ENCODE data around the gene GPHN.
A peak's percentile ranks its signal among the peaks of the same experiment; 100 is the strongest.
"Not testable (repeated sequence)": the region's sequence is repeated elsewhere in the genome, so short reads cannot be mapped to it uniquely, and the experiment has no call there.

The GPHN gene

GRCh38 chr14:66575939-66576338 is 68.0 kb downstream of the GPHN start:
- Histone ChIP-seq H3K9me3 (ENCODE audit: control insufficient read depth in 1 of 2, low read length in 2 of 2) (peaks cover 21 to 50% of the 10 kb centered on the region in 2 donors), H3K36me3 (ENCODE audit: control insufficient read depth in 1 of 2, insufficient read depth in 2 of 2, low read length in 2 of 2) (no peaks in the 10 kb centered on the region), H3K27me3 (ENCODE audit: control insufficient read depth in 1 of 2, insufficient read depth in 2 of 2, low read length in 2 of 2) (no peaks in the 10 kb centered on the region), H3K4me1 (ENCODE audit: control insufficient read depth in 1 of 2, insufficient read depth in 2 of 2, low read length in 2 of 2) (no peaks in the 10 kb centered on the region), H3K27ac (ENCODE audit: low read depth, low read length) (no peak overlapping the region), H3K9ac (ENCODE audit: low read depth in 1 of 2, low read length in 2 of 2) (no peak overlapping the region), H3K4me3 (ENCODE audit: low read depth in 1 of 2, low read length in 2 of 2) (no peak overlapping the region)

GRCh38 chr14:66587753-66588152 is 79.8 kb downstream of the GPHN start:
- H3K27ac ChIP-seq (ENCODE audit: low read depth, low read length); H3K27me3 ChIP-seq (ENCODE audit: control insufficient read depth in 1 of 2, insufficient read depth in 2 of 2, low read length in 2 of 2); H3K9me3 ChIP-seq (ENCODE audit: control insufficient read depth in 1 of 2, low read length in 2 of 2); H3K4me3 ChIP-seq (ENCODE audit: low read depth in 1 of 2, low read length in 2 of 2); H3K36me3 ChIP-seq (ENCODE audit: control insufficient read depth in 1 of 2, insufficient read depth in 2 of 2, low read length in 2 of 2); H3K9ac ChIP-seq (ENCODE audit: low read depth in 1 of 2, low read length in 2 of 2); H3K4me1 ChIP-seq (ENCODE audit: control insufficient read depth in 1 of 2, insufficient read depth in 2 of 2, low read length in 2 of 2): not testable (repeated sequence)

GRCh38 chr14:66595394-66595793 is 87.4 kb downstream of the GPHN start:
- Histone ChIP-seq H3K27me3 (ENCODE audit: control insufficient read depth in 1 of 2, insufficient read depth in 2 of 2, low read length in 2 of 2) (no peaks in the 10 kb centered on the region), H3K9me3 (ENCODE audit: control insufficient read depth in 1 of 2, low read length in 2 of 2) (peaks cover 2 to 4% of the 10 kb centered on the region in 2 donors), H3K4me3 (ENCODE audit: low read depth in 1 of 2, low read length in 2 of 2) (no peak overlapping the region), H3K4me1 (ENCODE audit: control insufficient read depth in 1 of 2, insufficient read depth in 2 of 2, low read length in 2 of 2) (no peaks in the 10 kb centered on the region), H3K27ac (ENCODE audit: low read depth, low read length) (no peak overlapping the region), H3K9ac (ENCODE audit: low read depth in 1 of 2, low read length in 2 of 2) (no peak overlapping the region), H3K36me3 (ENCODE audit: control insufficient read depth in 1 of 2, insufficient read depth in 2 of 2, low read length in 2 of 2) (no peaks in the 10 kb centered on the region)

GRCh38 chr14:66596241-66596985 is 88.5 kb downstream of the GPHN start:
- H3K36me3 ChIP-seq (ENCODE audit: control insufficient read depth in 1 of 2, insufficient read depth in 2 of 2, low read length in 2 of 2) = no peaks in the 10 kb centered on the region

GRCh38 chr14:66600416-66600815 is 92.5 kb downstream of the GPHN start:
- Histone ChIP-seq H3K27ac (ENCODE audit: low read depth, low read length) (no peak overlapping the region), H3K36me3 (ENCODE audit: control insufficient read depth in 1 of 2, insufficient read depth in 2 of 2, low read length in 2 of 2) (no peaks in the 10 kb centered on the region), H3K4me3 (ENCODE audit: low read depth in 1 of 2, low read length in 2 of 2) (no peak overlapping the region), H3K9ac (ENCODE audit: low read depth in 1 of 2, low read length in 2 of 2) (no peak overlapping the region), H3K9me3 (ENCODE audit: control insufficient read depth in 1 of 2, low read length in 2 of 2) (no peaks in the 10 kb centered on the region), H3K27me3 (ENCODE audit: control insufficient read depth in 1 of 2, insufficient read depth in 2 of 2, low read length in 2 of 2) (no peaks in the 10 kb centered on the region), H3K4me1 (ENCODE audit: control insufficient read depth in 1 of 2, insufficient read depth in 2 of 2, low read length in 2 of 2) (peaks cover 3 to 6% of the 10 kb centered on the region in 2 donors)

More at GRCh38 chr14:66596241-66596985, 88.5 kb downstream of the GPHN start:
- H3K9me3 ChIP-seq (ENCODE audit: control insufficient read depth in 1 of 2, low read length in 2 of 2) = peaks cover 2 to 4% of the 10 kb centered on the region in 2 donors
- H3K27me3 ChIP-seq (ENCODE audit: control insufficient read depth in 1 of 2, insufficient read depth in 2 of 2, low read length in 2 of 2) = no peaks in the 10 kb centered on the region
- no peak overlapping the region for H3K27ac ChIP-seq (ENCODE audit: low read depth, low read length)
- H3K4me3 ChIP-seq (ENCODE audit: low read depth in 1 of 2, low read length in 2 of 2) = no peak overlapping the region
- no peak overlapping the region for H3K9ac ChIP-seq (ENCODE audit: low read depth in 1 of 2, low read length in 2 of 2)
- no peaks in the 10 kb centered on the region for H3K4me1 ChIP-seq (ENCODE audit: control insufficient read depth in 1 of 2, insufficient read depth in 2 of 2, low read length in 2 of 2)

- Histone ChIP-seq H3K27me3 (ENCODE audit: control insufficient read depth in 1 of 2, insufficient read depth in 2 of 2, low read length in 2 of 2) (no peaks in the 10 kb centered on the region), H3K4me1 (ENCODE audit: control insufficient read depth in 1 of 2, insufficient read depth in 2 of 2, low read length in 2 of 2) (peaks cover 3 to 6% of the 10 kb centered on the region in 2 donors), H3K36me3 (ENCODE audit: control insufficient read depth in 1 of 2, insufficient read depth in 2 of 2, low read length in 2 of 2) (no peaks in the 10 kb centered on the region), H3K27ac (ENCODE audit: low read depth, low read length) (no peak overlapping the region), H3K9ac (ENCODE audit: low read depth in 1 of 2, low read length in 2 of 2) (no peak overlapping the region), H3K9me3 (ENCODE audit: control insufficient read depth in 1 of 2, low read length in 2 of 2) (no peaks in the 10 kb centered on the region), H3K4me3 (ENCODE audit: low read depth in 1 of 2, low read length in 2 of 2) (peak overlapping the region in 1 of 2 donors; percentile 2)
These were observed 94.1 kb downstream of the GPHN start for GRCh38 chr14:66601932-66602578.

GRCh38 chr14:66603945-66604344 is 96.0 kb downstream of the GPHN start:
- Histone ChIP-seq H3K27ac (ENCODE audit: low read depth, low read length) (no peak overlapping the region), H3K9ac (ENCODE audit: low read depth in 1 of 2, low read length in 2 of 2) (no peak overlapping the region), H3K36me3 (ENCODE audit: control insufficient read depth in 1 of 2, insufficient read depth in 2 of 2, low read length in 2 of 2) (no peaks in the 10 kb centered on the region), H3K4me1 (ENCODE audit: control insufficient read depth in 1 of 2, insufficient read depth in 2 of 2, low read length in 2 of 2) (peaks cover 3 to 6% of the 10 kb centered on the region in 2 donors), H3K4me3 (ENCODE audit: low read depth in 1 of 2, low read length in 2 of 2) (no peak overlapping the region), H3K27me3 (ENCODE audit: control insufficient read depth in 1 of 2, insufficient read depth in 2 of 2, low read length in 2 of 2) (no peaks in the 10 kb centered on the region), H3K9me3 (ENCODE audit: control insufficient read depth in 1 of 2, low read length in 2 of 2) (peaks cover 0 to 4% of the 10 kb centered on the region in 2 donors)

GRCh38 chr14:66606826-66607225 is 98.9 kb downstream of the GPHN start:
- Histone ChIP-seq H3K27me3 (ENCODE audit: control insufficient read depth in 1 of 2, insufficient read depth in 2 of 2, low read length in 2 of 2) (no peaks in the 10 kb centered on the region), H3K4me3 (ENCODE audit: low read depth in 1 of 2, low read length in 2 of 2) (no peak overlapping the region), H3K9me3 (ENCODE audit: control insufficient read depth in 1 of 2, low read length in 2 of 2) (peaks cover 0 to 4% of the 10 kb centered on the region in 2 donors), H3K36me3 (ENCODE audit: control insufficient read depth in 1 of 2, insufficient read depth in 2 of 2, low read length in 2 of 2) (no peaks in the 10 kb centered on the region), H3K4me1 (ENCODE audit: control insufficient read depth in 1 of 2, insufficient read depth in 2 of 2, low read length in 2 of 2) (peaks cover 1 to 3% of the 10 kb centered on the region in 2 donors), H3K9ac (ENCODE audit: low read depth in 1 of 2, low read length in 2 of 2) (no peak overlapping the region), H3K27ac (ENCODE audit: low read depth, low read length) (no peak overlapping the region)

GRCh38 chr14:66610154-66610563 is 102.2 kb downstream of the GPHN start:
- H3K9ac ChIP-seq (ENCODE audit: low read depth in 1 of 2, low read length in 2 of 2) = no peak overlapping the region
- no peak overlapping the region for H3K27ac ChIP-seq (ENCODE audit: low read depth, low read length)
- H3K9me3 ChIP-seq (ENCODE audit: control insufficient read depth in 1 of 2, low read length in 2 of 2) = peaks cover 0 to 4% of the 10 kb centered on the region in 2 donors
- H3K36me3 ChIP-seq (ENCODE audit: control insufficient read depth in 1 of 2, insufficient read depth in 2 of 2, low read length in 2 of 2) = no peaks in the 10 kb centered on the region
- H3K4me3 ChIP-seq (ENCODE audit: low read depth in 1 of 2, low read length in 2 of 2) = no peak overlapping the region
- H3K4me1 ChIP-seq (ENCODE audit: control insufficient read depth in 1 of 2, insufficient read depth in 2 of 2, low read length in 2 of 2) = no peaks in the 10 kb centered on the region
- no peaks in the 10 kb centered on the region for H3K27me3 ChIP-seq (ENCODE audit: control insufficient read depth in 1 of 2, insufficient read depth in 2 of 2, low read length in 2 of 2)

- Histone ChIP-seq H3K4me1 (ENCODE audit: control insufficient read depth in 1 of 2, insufficient read depth in 2 of 2, low read length in 2 of 2) (no peaks in the 10 kb centered on the region), H3K27ac (ENCODE audit: low read depth, low read length) (no peak overlapping the region), H3K36me3 (ENCODE audit: control insufficient read depth in 1 of 2, insufficient read depth in 2 of 2, low read length in 2 of 2) (no peaks in the 10 kb centered on the region), H3K4me3 (ENCODE audit: low read depth in 1 of 2, low read length in 2 of 2) (no peak overlapping the region), H3K27me3 (ENCODE audit: control insufficient read depth in 1 of 2, insufficient read depth in 2 of 2, low read length in 2 of 2) (no peaks in the 10 kb centered on the region), H3K9me3 (ENCODE audit: control insufficient read depth in 1 of 2, low read length in 2 of 2) (peaks cover 13 to 16% of the 10 kb centered on the region in 2 donors), H3K9ac (ENCODE audit: low read depth in 1 of 2, low read length in 2 of 2) (no peak overlapping the region)
These were observed 105.4 kb downstream of the GPHN start for GRCh38 chr14:66613344-66613743.

Data from duodenal mucosa (tissue), 2 donors.